ENCODE measurements around the gene PTPRU.

DNA sequence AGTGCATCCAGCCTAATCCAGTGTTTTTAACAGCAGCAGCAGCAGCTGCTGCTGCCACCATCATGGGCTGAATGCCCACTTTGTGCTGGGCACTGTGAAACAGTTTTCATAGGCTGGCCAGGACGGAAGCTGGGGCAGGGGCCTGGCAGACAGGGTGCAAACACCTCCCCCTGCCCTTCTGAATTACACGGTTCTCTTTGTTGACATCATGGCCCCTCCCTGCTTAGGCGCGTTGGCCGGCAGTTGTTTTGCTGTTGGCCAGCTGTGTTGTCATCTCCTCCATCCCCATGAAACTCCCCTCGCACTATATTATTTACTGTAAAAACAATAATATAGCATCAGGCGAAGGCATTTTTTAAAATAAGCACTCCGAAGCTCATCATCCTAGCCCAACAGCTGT lies 33.1 kb downstream of the PTPRU start:
- TF ChIP-seq, protein P1, sequence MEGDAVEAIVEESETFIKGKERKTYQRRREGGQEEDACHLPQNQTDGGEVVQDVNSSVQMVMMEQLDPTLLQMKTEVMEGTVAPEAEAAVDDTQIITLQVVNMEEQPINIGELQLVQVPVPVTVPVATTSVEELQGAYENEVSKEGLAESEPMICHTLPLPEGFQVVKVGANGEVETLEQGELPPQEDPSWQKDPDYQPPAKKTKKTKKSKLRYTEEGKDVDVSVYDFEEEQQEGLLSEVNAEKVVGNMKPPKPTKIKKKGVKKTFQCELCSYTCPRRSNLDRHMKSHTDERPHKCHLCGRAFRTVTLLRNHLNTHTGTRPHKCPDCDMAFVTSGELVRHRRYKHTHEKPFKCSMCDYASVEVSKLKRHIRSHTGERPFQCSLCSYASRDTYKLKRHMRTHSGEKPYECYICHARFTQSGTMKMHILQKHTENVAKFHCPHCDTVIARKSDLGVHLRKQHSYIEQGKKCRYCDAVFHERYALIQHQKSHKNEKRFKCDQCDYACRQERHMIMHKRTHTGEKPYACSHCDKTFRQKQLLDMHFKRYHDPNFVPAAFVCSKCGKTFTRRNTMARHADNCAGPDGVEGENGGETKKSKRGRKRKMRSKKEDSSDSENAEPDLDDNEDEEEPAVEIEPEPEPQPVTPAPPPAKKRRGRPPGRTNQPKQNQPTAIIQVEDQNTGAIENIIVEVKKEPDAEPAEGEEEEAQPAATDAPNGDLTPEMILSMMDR (IDR thresholded peaks at IDR 0.05), result no peak
- no peak for TF ChIP-seq POLR2A (IDR thresholded peaks at IDR 0.05)
